ENCODE data around the gene RNASE1. TPM values are rescaled to one million over a fixed set of nuclear protein-coding genes. Genes with fewer than 3 reads are reported as not detected.
"Not testable (repeated sequence)": the region's sequence is repeated elsewhere in the genome, so short reads cannot be mapped to it uniquely, and the experiment has no call there.

Gene RNASE1
- total RNA-seq, 2 donors from 2014 or later, result 537 to 922 TPM

GRCh38 chr14:20769421-20769820 lies 33.2 kb downstream of the RNASE1 start:
- Histone ChIP-seq H3K9me3 (no peaks in the 10 kb centered on the region), H3K4me1 (ENCODE audit: control insufficient read depth in 1 of 2, low read depth in 2 of 2) (no peaks in the 10 kb centered on the region), H3K4me3 (no peak overlapping the region), H3K27ac (no peak overlapping the region), H3K27me3 (replicated peaks; ENCODE audit: insufficient read depth) (no peaks in the 10 kb centered on the region), H3K36me3 (no peaks in the 10 kb centered on the region)
- TF ChIP-seq, protein P1, sequence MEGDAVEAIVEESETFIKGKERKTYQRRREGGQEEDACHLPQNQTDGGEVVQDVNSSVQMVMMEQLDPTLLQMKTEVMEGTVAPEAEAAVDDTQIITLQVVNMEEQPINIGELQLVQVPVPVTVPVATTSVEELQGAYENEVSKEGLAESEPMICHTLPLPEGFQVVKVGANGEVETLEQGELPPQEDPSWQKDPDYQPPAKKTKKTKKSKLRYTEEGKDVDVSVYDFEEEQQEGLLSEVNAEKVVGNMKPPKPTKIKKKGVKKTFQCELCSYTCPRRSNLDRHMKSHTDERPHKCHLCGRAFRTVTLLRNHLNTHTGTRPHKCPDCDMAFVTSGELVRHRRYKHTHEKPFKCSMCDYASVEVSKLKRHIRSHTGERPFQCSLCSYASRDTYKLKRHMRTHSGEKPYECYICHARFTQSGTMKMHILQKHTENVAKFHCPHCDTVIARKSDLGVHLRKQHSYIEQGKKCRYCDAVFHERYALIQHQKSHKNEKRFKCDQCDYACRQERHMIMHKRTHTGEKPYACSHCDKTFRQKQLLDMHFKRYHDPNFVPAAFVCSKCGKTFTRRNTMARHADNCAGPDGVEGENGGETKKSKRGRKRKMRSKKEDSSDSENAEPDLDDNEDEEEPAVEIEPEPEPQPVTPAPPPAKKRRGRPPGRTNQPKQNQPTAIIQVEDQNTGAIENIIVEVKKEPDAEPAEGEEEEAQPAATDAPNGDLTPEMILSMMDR (IDR thresholded peaks at IDR 0.05), result no peak
- ATAC-seq (ENCODE audit: insufficient number of reproducible peaks, low FRiP score, low read depth) (no peak), DNase-seq (ENCODE audit: low spot score) (no peak)

DNA sequence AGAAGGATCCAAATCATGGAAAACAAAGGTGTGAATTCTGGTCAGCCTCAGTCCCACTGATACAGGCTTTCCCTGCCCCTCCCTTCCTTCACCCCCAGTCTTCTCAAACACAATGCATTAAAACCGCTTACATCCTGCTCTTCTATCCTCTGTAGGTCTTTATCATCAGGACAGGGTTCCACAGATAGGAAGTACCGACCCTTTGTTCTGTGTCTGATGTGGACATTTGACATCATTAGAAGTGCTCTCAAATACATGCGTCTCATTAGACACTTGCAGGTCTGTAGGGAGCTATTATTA lies 34.1 kb downstream of the RNASE1 start:
- H3K4me1 ChIP-seq (ENCODE audit: control insufficient read depth in 1 of 2, low read depth in 2 of 2), result no peaks in the 10 kb centered on the region
- DNase-seq (ENCODE audit: low spot score) (no peak), ATAC-seq (ENCODE audit: insufficient number of reproducible peaks, low FRiP score, low read depth) (no peak)
- H3K9me3 ChIP-seq, result no peaks in the 10 kb centered on the region
- no peaks in the 10 kb centered on the region for H3K36me3 ChIP-seq
- no peaks in the 10 kb centered on the region for H3K27me3 ChIP-seq (replicated peaks; ENCODE audit: insufficient read depth)
- H3K4me3 ChIP-seq, result no peak overlapping the region
- TF ChIP-seq, protein P1 (IDR thresholded peaks at IDR 0.05), result no peak
- H3K27ac ChIP-seq, result no peak overlapping the region

GRCh38 chr14:20760950-20761349 lies 41.7 kb downstream of the RNASE1 start:
- Histone ChIP-seq H3K4me1 (ENCODE audit: control insufficient read depth in 1 of 2, low read depth in 2 of 2) (no peaks in the 10 kb centered on the region), H3K36me3 (no peaks in the 10 kb centered on the region), H3K27ac (no peak overlapping the region), H3K4me3 (no peak overlapping the region), H3K27me3 (replicated peaks; ENCODE audit: insufficient read depth) (no peaks in the 10 kb centered on the region), H3K9me3 (no peaks in the 10 kb centered on the region)
- no peak for ATAC-seq (ENCODE audit: insufficient number of reproducible peaks, low FRiP score, low read depth)
- DNase-seq (ENCODE audit: low spot score), result no peak
- TF ChIP-seq, protein P1 (IDR thresholded peaks at IDR 0.05), result no peak

DNA sequence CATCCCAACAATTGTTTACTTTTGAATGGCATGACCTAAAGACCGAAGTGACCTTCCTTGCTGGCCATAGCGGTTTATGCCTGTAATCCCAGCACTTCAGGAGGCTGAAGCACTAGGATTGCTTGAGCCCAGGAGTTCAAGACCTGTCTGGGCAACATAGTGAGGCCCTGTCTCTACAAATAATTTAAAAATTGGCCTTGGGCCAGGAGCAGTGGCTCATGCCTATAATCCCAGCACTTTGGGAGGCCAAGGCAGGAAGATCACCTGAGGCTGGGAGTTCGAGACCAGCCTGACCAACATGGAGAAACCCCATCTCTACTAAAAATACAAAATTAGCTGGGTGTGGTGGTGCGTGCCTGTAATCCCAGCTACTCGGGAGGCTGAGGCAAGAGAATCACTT lies 43.2 kb downstream of the RNASE1 start:
- H3K9me3 ChIP-seq; H3K36me3 ChIP-seq; DNase-seq (ENCODE audit: low spot score); ATAC-seq (ENCODE audit: insufficient number of reproducible peaks, low FRiP score, low read depth); H3K4me3 ChIP-seq; H3K27ac ChIP-seq; H3K4me1 ChIP-seq (ENCODE audit: control insufficient read depth in 1 of 2, low read depth in 2 of 2); H3K27me3 ChIP-seq (replicated peaks; ENCODE audit: insufficient read depth): not testable (repeated sequence)

DNA sequence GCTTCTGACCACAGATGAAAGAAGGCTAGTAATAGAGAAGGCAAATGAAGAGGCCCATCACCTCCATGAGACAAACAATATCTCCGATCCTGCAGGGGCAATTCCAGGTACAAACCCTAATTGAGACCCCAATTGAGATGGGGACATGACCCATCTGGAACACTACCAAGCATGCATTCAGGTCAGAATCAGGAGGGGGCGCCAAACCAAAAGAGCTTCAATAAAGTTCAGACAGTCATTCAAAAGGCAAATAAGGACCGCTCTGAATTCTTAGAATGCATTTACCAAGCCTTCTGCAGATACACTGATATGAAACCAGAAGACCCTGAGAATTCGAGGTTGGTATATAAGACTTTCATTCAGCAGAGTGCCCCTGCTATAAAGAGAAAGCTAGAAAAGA lies 44.7 kb downstream of the RNASE1 start:
- TF ChIP-seq, protein P1 (IDR thresholded peaks at IDR 0.05), result no peak
- Histone ChIP-seq H3K9me3 (no peaks in the 10 kb centered on the region), H3K4me1 (ENCODE audit: control insufficient read depth in 1 of 2, low read depth in 2 of 2) (no peaks in the 10 kb centered on the region), H3K27ac (no peak overlapping the region), H3K27me3 (replicated peaks; ENCODE audit: insufficient read depth) (no peaks in the 10 kb centered on the region), H3K4me3 (no peak overlapping the region), H3K36me3 (no peaks in the 10 kb centered on the region)
- no peak for DNase-seq (ENCODE audit: low spot score)
- no peak for ATAC-seq (ENCODE audit: insufficient number of reproducible peaks, low FRiP score, low read depth)

DNA sequence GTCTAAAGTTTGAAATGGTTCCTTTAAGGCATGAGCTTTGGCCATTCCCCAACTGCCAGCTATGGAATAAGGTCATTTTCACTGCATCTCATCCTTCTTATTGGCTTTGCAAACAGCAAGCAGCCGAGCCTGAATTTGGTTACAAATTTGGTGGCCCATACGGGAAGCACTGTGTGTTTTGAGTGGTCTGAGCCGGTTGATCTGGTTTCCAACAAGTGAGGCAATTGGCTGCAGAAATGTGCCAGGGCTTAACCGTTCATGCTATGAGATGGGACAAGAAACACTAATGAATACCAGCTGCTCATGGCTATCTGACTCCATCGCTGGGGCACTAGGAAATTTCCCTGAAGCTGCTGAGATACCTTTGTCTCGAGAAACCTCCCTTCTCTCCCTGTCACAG lies 47.6 kb downstream of the RNASE1 start:
- Histone ChIP-seq H3K27me3 (replicated peaks; ENCODE audit: insufficient read depth) (no peaks in the 10 kb centered on the region), H3K9me3 (peaks cover 6% of the 10 kb centered on the region), H3K4me1 (ENCODE audit: control insufficient read depth in 1 of 2, low read depth in 2 of 2) (no peaks in the 10 kb centered on the region), H3K36me3 (no peaks in the 10 kb centered on the region), H3K27ac (no peak overlapping the region), H3K4me3 (no peak overlapping the region)
- no peak for DNase-seq (ENCODE audit: low spot score)
- ATAC-seq (ENCODE audit: insufficient number of reproducible peaks, low FRiP score, low read depth), result no peak
- TF ChIP-seq, protein P1 (IDR thresholded peaks at IDR 0.05), result no peak

Measured in thoracic aorta (tissue), 2 donors.